Stimulated activated CD4-positive, alpha-beta T cell treated with anti-CD3 and anti-CD28 coated beads, Interleukin-2, amount 100 ng/mL, for 4 hours (primary cell): Measurements from ENCODE around the gene ADCY9.
"Not testable (repeated sequence)": the region's sequence is repeated elsewhere in the genome, so short reads cannot be mapped to it uniquely, and the experiment has no call there.

ENCODE experiments used
- DNase-seq: peaks from one replicate; pipeline ENCODE4 v3.0.0-alpha.2; 2020; ENCODE audit warnings: low read depth

The ADCY9 gene

GRCh38 chr16:3974751-3975150 lies 141.5 kb downstream of the ADCY9 start:
- no peak for DNase-seq

- DNase-seq, result no peak
These were observed 144.5 kb downstream of the ADCY9 start for GRCh38 chr16:3971706-3972105.

- no peak for DNase-seq
These were observed 145.0 kb downstream of the ADCY9 start for GRCh38 chr16:3971261-3971660.

GRCh38 chr16:3968551-3968950 lies 147.7 kb downstream of the ADCY9 start:
- no peak for DNase-seq

GRCh38 chr16:3966681-3967080 lies 149.6 kb downstream of the ADCY9 start:
- no peak for DNase-seq

- no peak for DNase-seq
These were observed 150.3 kb downstream of the ADCY9 start for GRCh38 chr16:3965781-3966582.

- no peak for DNase-seq
These were observed 150.9 kb downstream of the ADCY9 start for GRCh38 chr16:3965306-3965705.

- no peak for DNase-seq
These were observed 151.5 kb downstream of the ADCY9 start for GRCh38 chr16:3964686-3965290.

GRCh38 chr16:3963886-3964685 lies 152.2 kb downstream of the ADCY9 start:
- no peak for DNase-seq

GRCh38 chr16:3963203-3963602 lies 153.0 kb downstream of the ADCY9 start:
- no peak for DNase-seq

- no peak for DNase-seq
These were observed 154.8 kb downstream of the ADCY9 start for GRCh38 chr16:3961449-3961849.

GRCh38 chr16:3959926-3960590 lies 156.2 kb downstream of the ADCY9 start:
- DNase-seq, result not testable (repeated sequence)

GRCh38 chr16:3959148-3959547 lies 157.1 kb downstream of the ADCY9 start:
- no peak for DNase-seq

- no peak for DNase-seq
These were observed 158.8 kb downstream of the ADCY9 start for GRCh38 chr16:3957344-3957980.

- no peak for DNase-seq
These were observed 161.8 kb downstream of the ADCY9 start for GRCh38 chr16:3954411-3954921.

- DNase-seq, result no peak
These were observed 162.4 kb downstream of the ADCY9 start for GRCh38 chr16:3953728-3954410.

- DNase-seq, result no peak
These were observed 163.5 kb downstream of the ADCY9 start for GRCh38 chr16:3952737-3953131.

GRCh38 chr16:3951861-3952736 lies 164.1 kb downstream of the ADCY9 start:
- no peak for DNase-seq

- not testable (repeated sequence) for DNase-seq
These were observed 164.9 kb downstream of the ADCY9 start for GRCh38 chr16:3951380-3951779.
